Stimulated activated CD8-positive, alpha-beta memory T cell treated with anti-CD3 and anti-CD28 coated beads, Interleukin-12 subunit alpha, Interleukin-12 subunit beta, amount 100 ng/mL, for 1 hour (primary cell): ENCODE results near the gene LRTM1.

Experiments used
- DNase-seq: peaks from one replicate; pipeline ENCODE4 v3.0.0-alpha.2; 2020; ENCODE audit warnings: low read depth

Gene LRTM1

GRCh38 chr3:54892168-54892567, 35.7 kb downstream of the LRTM1 start:
- no peak for DNase-seq

GRCh38 chr3:54891540-54891897, 36.3 kb downstream of the LRTM1 start:
- DNase-seq = no peak

GRCh38 chr3:54889731-54890130, 38.1 kb downstream of the LRTM1 start:
- DNase-seq = no peak

GRCh38 chr3:54888873-54889272, 39.0 kb downstream of the LRTM1 start:
- DNase-seq = no peak

- DNase-seq = no peak
Observed at GRCh38 chr3:54888162-54888561, 39.7 kb downstream of the LRTM1 start.

GRCh38 chr3:54882129-54882833, 45.6 kb downstream of the LRTM1 start:
- no peak for DNase-seq

GRCh38 chr3:54878145-54878544, 49.7 kb downstream of the LRTM1 start:
- no peak for DNase-seq

GRCh38 chr3:54877730-54878129, 50.1 kb downstream of the LRTM1 start:
- no peak for DNase-seq

- DNase-seq = no peak
Observed at GRCh38 chr3:54876694-54877093, 51.2 kb downstream of the LRTM1 start.

GRCh38 chr3:54875596-54876268, 52.1 kb downstream of the LRTM1 start:
- no peak for DNase-seq

GRCh38 chr3:54874816-54875556, 52.9 kb downstream of the LRTM1 start:
- no peak for DNase-seq

- no peak for DNase-seq
Observed at GRCh38 chr3:54873059-54874010, 54.5 kb downstream of the LRTM1 start.

GRCh38 chr3:54871867-54872266, 56.0 kb downstream of the LRTM1 start:
- DNase-seq = no peak

- no peak for DNase-seq
Observed at GRCh38 chr3:54870423-54870822, 57.4 kb downstream of the LRTM1 start.
